GM21825 (cell line): Measurements from ENCODE around the gene SMIM36.
A peak's percentile ranks its signal among the peaks of the same experiment; 100 is the strongest.
"Not testable (repeated sequence)": the region's sequence is repeated elsewhere in the genome, so short reads cannot be mapped to it uniquely, and the experiment has no call there.

Experiments
- ATAC-seq: cut with Tn5 transposase; IDR thresholded peaks from one replicate; pipeline ENCODE4 v1.9.1; 2021; ENCODE audit warnings: mild to moderate bottlenecking, moderate library complexity; ENCODE audit not compliant: unreplicated experiment

The SMIM36 gene

DNA sequence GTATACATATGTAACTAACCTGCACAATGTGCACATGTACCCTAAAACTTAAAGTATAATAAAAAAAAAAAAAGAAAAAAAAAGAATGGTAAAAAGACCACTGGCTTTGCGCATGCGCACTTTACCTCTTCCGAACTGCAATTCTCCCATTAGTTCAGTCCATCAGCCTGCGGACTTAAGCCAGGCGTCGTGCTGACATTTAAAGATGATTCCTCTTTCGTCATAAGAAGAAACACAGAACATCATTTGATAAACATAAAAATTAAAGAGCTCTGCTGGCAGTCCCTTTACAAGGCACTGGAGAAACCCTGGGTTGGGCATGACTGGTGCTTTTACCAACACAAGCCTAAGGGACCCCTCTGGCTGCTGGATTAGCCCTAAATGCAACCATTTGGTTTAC, 3.6 kb downstream of the SMIM36 start:
- ATAC-seq = not testable (repeated sequence)

DNA sequence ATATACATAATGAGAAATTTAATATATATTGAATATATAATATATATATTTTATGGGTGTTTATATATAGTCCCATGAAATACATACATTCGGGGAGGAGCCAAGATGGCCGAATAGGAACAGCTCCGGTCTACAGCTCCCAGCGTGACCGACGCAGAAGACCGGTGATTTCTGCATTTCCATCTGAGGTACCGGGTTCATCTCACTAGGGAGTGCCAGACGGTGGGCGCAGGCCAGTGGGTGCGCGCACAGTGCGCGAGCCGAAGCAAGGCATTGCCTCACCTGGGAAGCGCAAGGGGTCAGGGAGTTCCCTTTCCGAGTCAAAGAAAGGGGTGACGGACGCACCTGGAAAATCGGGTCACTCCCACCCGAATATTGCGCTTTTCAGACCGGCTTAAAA, 9.6 kb downstream of the SMIM36 start:
- ATAC-seq = not testable (repeated sequence)

- ATAC-seq = no peak
These were observed 11.1 kb downstream of the SMIM36 start for GRCh38 chr17:55500103-55500502.

DNA sequence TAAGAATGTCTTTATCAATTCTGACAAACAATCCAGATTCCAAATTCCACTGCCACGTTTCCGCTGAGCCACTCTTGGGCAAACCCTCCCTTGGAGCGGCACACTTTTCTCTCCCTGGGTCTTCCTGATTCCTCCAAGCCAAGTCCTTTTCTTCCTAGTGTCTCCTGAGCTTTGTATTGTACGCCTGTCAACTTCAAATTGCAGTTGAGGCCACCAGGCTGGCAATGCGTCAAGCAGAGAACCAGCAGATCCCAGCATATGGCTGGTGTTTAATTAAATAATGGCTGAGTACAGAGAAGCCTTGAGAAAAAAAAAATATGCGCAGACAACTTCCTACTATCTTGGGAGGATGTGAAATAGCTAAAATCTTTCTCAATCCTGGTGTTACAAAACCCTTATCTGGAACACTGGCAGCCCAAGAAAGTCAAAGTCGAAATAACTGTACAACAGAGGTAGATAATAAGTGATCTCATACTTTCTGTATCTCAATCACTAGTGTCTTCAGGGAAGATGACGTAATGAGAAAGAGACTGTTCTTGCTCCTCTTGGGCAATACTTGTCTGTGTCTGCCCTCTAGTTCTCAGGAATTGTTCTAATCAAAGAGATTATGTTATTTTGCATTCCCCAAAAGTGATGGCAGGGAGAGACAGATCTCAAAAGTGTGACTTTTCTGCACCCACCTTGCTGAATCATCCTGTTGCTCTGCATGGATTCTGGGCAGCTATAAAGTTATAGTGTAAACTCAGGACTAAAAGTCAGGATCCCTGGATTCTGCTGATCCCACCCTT, 15.0 kb downstream of the SMIM36 start:
- ATAC-seq = no peak

GRCh38 chr17:55495239-55495638, 16.0 kb downstream of the SMIM36 start:
- ATAC-seq = no peak

DNA sequence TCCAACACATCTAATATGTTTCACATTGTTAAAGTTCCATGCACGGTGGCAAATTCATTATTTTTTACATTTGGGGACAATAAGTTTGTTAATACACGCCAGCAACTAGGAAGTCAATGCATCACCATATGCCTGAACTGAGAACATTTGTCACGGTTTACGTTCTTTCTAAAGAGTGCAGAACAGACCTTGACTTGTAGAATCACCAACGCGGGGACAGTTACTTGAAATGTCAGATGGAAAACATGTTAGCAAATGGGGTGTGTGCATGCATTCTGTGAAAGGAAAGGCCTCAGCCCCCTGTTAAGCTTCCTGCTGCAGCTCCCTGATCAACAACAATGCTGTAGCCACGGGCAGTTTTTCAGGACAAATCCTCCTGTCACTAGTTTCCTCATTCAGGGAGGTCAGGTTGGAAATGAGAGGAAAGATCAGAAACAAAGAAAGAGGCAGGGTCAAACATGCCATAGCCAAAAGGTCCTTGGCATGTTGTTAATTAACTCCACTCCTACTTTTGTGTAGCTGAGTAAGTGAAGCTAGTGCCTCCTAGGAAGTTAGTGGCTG, 18.4 kb downstream of the SMIM36 start:
- ATAC-seq = no peak

GRCh38 chr17:55490376-55490775, 20.9 kb downstream of the SMIM36 start:
- no peak for ATAC-seq

DNA sequence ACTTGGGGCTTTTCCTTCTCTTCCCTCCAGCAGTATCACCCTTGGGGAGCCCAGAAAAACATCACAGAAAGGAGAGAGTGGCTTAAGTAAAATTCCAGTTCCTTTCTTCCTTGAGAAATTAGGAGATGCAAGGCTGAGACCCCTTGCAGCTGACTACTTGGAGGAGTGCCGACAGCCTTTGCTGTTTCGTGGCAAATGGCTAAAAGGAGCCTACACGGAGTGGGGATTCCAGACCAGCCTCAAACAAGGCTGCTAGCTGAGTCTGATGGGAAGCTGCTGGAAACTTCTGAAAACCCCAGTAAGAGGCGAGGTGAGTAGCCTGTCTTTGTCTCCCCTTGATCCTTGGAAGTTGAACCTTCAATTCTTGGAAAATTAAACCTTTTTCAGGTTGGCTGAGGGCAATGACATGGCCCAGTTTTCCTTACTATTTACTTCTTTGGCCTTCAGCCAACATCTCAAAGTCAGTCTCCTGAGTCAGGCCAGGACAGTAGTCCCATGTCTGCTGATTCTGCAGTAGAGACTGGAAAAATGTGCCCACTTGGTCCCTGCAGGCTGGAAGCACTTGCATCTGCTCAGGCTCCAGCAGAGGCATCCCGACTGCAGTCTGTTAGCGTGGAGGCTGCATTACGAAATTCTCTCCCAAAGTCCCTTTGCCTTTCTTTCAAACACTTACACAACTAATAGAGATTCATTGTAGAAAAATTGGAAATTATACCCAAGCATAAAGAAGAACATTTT, 23.4 kb downstream of the SMIM36 start:
- ATAC-seq = no peak

DNA sequence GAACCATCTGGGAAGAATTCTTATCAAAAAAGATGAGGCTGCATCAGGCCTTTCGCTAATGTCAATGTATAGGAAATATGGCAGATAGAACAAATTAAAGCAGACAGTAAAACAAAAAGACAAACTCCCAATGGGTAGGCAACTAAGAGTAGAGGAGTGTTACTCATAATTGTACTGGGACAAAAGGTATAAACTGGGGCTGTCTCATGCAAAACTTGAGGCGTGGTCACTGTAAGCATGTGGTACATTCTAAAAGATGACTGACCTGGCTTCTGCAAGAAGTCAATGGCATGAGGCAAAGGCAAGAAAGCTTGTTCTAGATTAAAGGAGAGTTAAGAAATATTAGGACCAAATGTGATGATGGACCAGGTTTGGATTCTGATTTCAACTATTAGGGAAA, 26.7 kb downstream of the SMIM36 start:
- ATAC-seq = no peak

DNA sequence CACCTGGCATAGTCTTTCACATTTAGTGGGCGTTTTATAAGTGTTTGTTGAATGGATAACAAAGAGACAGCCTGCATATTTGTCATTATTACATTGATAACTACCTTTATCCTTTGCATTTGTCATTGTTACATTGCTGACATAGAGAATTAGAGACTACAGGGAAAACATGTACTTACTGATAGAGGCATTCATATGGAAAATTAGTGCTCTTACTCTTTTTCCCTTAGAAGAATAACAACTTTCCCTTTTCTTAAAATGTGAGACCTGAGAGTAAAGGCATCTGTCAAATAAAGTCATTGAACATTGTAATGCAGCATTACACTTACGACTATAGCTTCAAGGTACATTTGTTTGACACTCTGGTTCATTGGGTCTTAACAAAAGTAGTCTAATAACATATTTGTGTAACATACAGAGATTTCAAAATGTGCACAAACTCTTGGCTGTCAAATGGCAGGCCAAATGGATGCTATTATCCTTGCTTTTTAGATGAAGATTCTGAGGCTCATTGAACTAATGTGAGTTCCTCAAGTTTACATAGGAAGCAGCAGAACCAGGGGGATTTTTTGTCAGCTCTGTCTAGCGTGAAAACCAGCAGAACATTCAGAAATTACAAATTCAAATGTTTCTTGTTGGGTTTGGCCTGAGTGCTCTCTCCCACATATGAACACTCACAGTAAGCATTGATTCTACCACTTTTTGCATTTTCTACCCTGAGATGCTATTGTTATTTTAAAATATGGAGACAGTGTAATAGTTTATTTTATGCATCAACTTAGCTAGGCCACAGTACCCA, 28.5 kb downstream of the SMIM36 start:
- ATAC-seq = no peak

- no peak for ATAC-seq
These were observed 30.5 kb downstream of the SMIM36 start for GRCh38 chr17:55480631-55481315.

GRCh38 chr17:55479903-55480302, 31.3 kb downstream of the SMIM36 start:
- ATAC-seq = no peak

- no peak for ATAC-seq
These were observed 32.3 kb downstream of the SMIM36 start for GRCh38 chr17:55478971-55479370.

DNA sequence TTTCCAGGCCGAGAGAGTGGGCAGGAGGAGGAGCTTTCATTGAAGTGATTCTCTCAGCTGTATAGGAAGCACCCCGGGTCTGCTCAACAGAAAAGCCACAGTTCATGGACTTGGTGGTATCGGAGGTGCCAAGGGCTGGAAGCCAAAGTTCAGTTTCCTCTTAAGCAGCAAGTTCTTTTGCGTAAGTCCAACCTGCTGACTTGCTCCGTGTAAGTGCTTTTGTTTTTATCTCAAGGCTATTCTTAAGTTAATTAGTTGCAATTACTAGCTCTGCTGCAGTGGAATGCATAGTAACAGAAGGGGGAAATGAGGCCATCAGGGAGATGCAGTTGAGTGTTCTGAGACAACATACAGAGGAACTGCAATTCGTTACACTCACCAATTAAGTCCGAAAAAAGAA, 44.6 kb downstream of the SMIM36 start:
- no peak for ATAC-seq

GRCh38 chr17:55465771-55466170, 45.5 kb downstream of the SMIM36 start:
- not testable (repeated sequence) for ATAC-seq

DNA sequence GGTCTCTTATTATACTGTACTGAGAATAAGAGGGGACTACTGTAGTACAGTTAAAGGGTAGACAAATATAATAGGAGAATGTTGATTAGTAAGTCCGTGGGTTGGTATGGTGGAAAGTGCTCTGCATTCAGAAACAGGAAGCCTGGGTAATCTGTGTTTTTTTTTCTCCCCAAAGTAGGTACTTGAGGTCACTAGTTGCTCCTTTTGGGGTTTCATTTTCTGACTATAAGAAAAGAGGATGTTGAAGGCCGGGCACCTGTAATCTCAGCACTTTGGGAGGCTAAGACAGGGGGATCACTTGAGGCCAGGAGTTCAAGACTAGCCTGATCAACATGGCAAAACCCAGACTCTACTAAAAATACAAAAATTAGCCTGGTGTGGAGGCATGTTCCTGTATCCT, 47.7 kb downstream of the SMIM36 start:
- peak; percentile 61 for ATAC-seq

DNA sequence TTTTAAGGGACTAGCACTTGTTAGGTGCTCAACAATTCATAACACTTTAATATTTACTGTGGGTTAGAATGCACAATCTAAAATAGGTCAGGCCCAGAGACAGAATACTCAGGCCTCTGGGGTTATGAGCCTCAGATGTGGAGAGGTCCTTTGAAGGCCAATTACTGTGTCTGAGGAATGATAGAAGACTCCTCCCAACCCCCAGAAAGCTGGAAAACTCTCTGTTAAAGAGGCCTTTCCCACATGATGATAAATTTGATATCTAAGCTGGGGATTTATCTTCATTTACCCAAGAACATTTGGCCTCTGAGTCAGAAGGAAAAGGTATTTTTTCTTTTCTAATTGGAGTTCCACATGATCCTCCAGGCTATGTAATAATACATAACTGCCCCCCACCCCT, 48.5 kb downstream of the SMIM36 start:
- ATAC-seq = no peak

- ATAC-seq = no peak
These were observed 49.0 kb downstream of the SMIM36 start for GRCh38 chr17:55462234-55462633.

DNA sequence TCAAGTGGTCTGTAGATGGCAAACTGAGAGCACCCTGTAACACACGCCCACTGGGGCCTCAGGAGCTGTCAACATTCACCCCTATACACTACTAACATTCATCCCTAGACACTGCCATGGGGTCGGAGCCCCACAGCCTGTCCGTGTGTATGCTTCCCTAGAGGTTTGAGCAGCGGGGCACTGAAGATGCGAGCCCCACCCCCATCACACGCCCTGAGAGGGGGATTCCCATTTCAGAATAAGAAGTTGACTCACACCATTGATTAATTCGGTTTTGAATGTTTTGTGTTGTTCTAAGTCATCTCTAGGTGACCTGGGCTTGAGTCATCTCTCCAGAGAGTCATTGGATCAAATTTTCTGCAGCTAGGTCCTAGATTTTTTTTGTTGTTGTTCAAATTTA, 52.3 kb downstream of the SMIM36 start:
- ATAC-seq = peak; percentile 54

DNA sequence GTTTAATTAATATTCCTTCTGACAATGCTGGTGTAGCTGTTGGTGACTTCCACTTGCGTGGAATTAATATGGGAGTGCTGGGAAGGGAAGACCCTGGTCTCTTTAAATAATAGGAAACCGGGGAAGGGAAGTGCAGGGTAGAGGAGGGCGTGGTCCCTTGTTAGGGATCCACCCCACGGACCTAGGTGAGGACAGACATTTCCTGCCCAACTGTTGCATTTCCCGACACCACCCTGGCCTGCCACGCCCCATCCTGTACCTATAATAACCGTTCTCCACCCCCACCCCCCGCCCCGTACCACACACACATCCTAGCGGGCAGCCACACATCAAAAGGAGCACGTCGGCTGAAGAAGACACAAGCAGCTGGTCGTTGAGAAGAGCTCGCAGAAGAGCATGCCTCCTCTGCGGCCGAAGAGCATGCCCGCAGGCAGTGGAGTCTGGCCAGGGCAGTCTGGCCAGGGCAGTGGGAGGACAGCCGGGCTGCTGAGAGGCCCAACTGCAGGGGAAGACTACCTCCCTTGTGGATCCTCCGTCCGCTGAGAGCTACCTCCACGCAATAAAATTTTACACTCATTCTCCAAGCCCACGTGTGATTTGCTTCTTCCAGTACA, 52.9 kb downstream of the SMIM36 start:
- ATAC-seq = no peak
